Measurements from ENCODE around the gene HOXD9. TPM values are rescaled to one million over a fixed set of nuclear protein-coding genes. Genes with fewer than 3 reads are reported as not detected.

HOXD9 gene
- polyA plus RNA-seq, 3 donors = not detected

DNA sequence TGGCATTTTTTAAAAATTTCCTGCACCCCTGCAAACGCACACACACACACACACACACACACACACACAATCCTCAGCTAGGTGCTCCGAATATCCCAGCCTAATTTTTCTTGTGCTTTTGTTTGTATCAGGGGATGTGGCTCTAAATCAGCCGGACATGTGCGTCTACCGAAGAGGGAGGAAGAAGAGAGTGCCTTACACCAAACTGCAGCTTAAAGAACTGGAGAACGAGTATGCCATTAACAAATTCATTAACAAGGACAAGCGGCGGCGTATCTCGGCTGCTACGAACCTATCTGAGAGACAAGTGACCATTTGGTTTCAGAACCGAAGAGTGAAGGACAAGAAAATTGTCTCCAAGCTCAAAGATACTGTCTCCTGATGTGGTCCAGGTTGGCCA, 28.2 kb upstream of the HOXD9 start:
- H3K27ac Mint-ChIP-seq = no peak overlapping the region

DNA sequence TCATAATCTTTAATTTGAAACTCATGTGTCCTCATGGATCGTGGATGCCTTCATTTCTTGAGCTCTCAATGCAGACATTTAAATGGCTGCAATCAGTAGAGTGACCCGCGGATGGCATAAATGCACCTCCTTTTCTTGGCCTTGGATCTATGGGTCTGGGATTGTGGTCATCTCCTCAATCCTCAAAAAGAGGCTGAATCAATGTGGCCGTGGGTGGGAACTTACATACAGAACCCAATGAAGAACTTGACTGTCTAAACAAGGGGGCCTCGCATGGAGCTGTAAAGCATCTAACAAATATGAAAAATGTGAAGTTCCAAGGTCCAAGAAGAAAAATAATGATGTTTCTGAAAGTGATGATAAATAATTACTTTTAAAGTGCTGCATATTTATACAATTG, 27.1 kb upstream of the HOXD9 start:
- 0% methylated on average over 3 of the region's 5 CpGs for WGBS (ENCODE audit: insufficient coverage)
- Mint-ChIP-seq H3K4me3 (peak overlapping the region in 1 of 2 donors; percentile 54), H3K4me1 (peaks cover 35% of the 10 kb centered on the region), H3K27me3 (ENCODE audit: low read depth in 3 of 3) (peaks cover 90 to 97% (median 94%) of the 10 kb centered on the region in 3 donors), H3K9me3 (peaks cover 0 to 47% (median 31%) of the 10 kb centered on the region in 7 donors), H3K36me3 (peaks cover 0 to 4% of the 10 kb centered on the region in 2 donors), H3K27ac (no peak overlapping the region)
- no peaks in the 10 kb centered on the region for H4K20me1 ChIP-seq (ENCODE audit: insufficient read depth, low read length)
- H2AFZ ChIP-seq (ENCODE audit: insufficient read depth, low read depth, low read length, poor library complexity, severe bottlenecking) = no peak overlapping the region
- no peaks in the 10 kb centered on the region for H3K36me3 ChIP-seq (replicated peaks in 1 of 2; ENCODE audit: control insufficient read depth in 1 of 2, insufficient read depth in 2 of 2, low read length in 2 of 2)
- H3K27ac ChIP-seq (ENCODE audit: low read depth in 1 of 2, low read length in 2 of 2) = no peak overlapping the region
- peaks cover 0 to 76% of the 10 kb centered on the region in 2 donors for H3K9me3 ChIP-seq (replicated peaks in 1 of 2; ENCODE audit: control insufficient read depth in 1 of 2, insufficient read depth in 1 of 2, low read length in 2 of 2)
- H3K27me3 ChIP-seq (ENCODE audit: control insufficient read depth in 2 of 2, insufficient read depth in 2 of 2, low read length in 2 of 2) = peaks cover 89 to 94% of the 10 kb centered on the region in 2 donors
- H3K9ac ChIP-seq (ENCODE audit: insufficient read depth, low read length, poor library complexity, severe bottlenecking) = no peak overlapping the region
- H3K4me2 ChIP-seq (replicated peaks; ENCODE audit: extremely low read depth, low read length, poor library complexity, severe bottlenecking) = no peak overlapping the region
- DNase-seq = no peak
- H3K4me1 ChIP-seq (ENCODE audit: control insufficient read depth in 1 of 2, insufficient read depth in 2 of 2, low read length in 2 of 2) = peaks cover 18 to 28% of the 10 kb centered on the region in 2 donors
- no peak overlapping the region for H3K4me3 ChIP-seq (replicated peaks in 1 of 3; ENCODE audit: low read depth in 2 of 3, low read length in 3 of 3)
- intact Hi-C loops (cut with micrococcal nuclease) = loop anchor here (5.0 to 10.0 kb wide), 4 partner anchors 411 to 1761 kb away; partner anchors contain the start of gene SP9 (in 1 of the 2)
- no peaks in the 10 kb centered on the region for H3K79me2 ChIP-seq (ENCODE audit: insufficient read depth, low read length)
- no peak for TF ChIP-seq CTCF (IDR thresholded peaks at IDR 0.05)

More for the DNA sequence above, 28.2 kb upstream of the HOXD9 start:
- Histone ChIP-seq H3K9me3 (replicated peaks in 1 of 2; ENCODE audit: control insufficient read depth in 1 of 2, insufficient read depth in 1 of 2, low read length in 2 of 2) (peaks cover 0 to 75% of the 10 kb centered on the region in 2 donors), H3K4me3 (replicated peaks in 1 of 3; ENCODE audit: low read depth in 2 of 3, low read length in 3 of 3) (no peak overlapping the region), H2AFZ (ENCODE audit: insufficient read depth, low read depth, low read length, poor library complexity, severe bottlenecking) (no peak overlapping the region), H3K4me2 (replicated peaks; ENCODE audit: extremely low read depth, low read length, poor library complexity, severe bottlenecking) (no peak overlapping the region), H3K9ac (ENCODE audit: insufficient read depth, low read length, poor library complexity, severe bottlenecking) (no peak overlapping the region), H4K20me1 (ENCODE audit: insufficient read depth, low read length) (no peaks in the 10 kb centered on the region), H3K79me2 (ENCODE audit: insufficient read depth, low read length) (no peaks in the 10 kb centered on the region), H3K36me3 (replicated peaks in 1 of 2; ENCODE audit: control insufficient read depth in 1 of 2, insufficient read depth in 2 of 2, low read length in 2 of 2) (no peaks in the 10 kb centered on the region), H3K4me1 (ENCODE audit: control insufficient read depth in 1 of 2, insufficient read depth in 2 of 2, low read length in 2 of 2) (peaks cover 18 to 28% of the 10 kb centered on the region in 2 donors), H3K27me3 (ENCODE audit: control insufficient read depth in 2 of 2, insufficient read depth in 2 of 2, low read length in 2 of 2) (peaks cover 93 to 94% of the 10 kb centered on the region in 2 donors), H3K27ac (ENCODE audit: low read depth in 1 of 2, low read length in 2 of 2) (no peak overlapping the region)
- TF ChIP-seq CTCF (IDR thresholded peaks at IDR 0.05) = no peak
- 5% methylated on average over 5 of the region's 12 CpGs for WGBS (ENCODE audit: insufficient coverage)
- no peak for DNase-seq
- Mint-ChIP-seq H3K27me3 (ENCODE audit: low read depth in 3 of 3) (peaks cover 92 to 97% (median 95%) of the 10 kb centered on the region in 3 donors), H3K4me1 (peaks cover 33% of the 10 kb centered on the region), H3K36me3 (peaks cover 0 to 8% of the 10 kb centered on the region in 2 donors), H3K9me3 (peaks cover 0 to 40% (median 27%) of the 10 kb centered on the region in 7 donors), H3K4me3 (peak overlapping the region in 1 of 2 donors; percentile 67)
- intact Hi-C loops (cut with micrococcal nuclease) = loop anchor here (10.0 kb wide), 2 partner anchors 410 to 1760 kb away; partner anchors contain the start of gene SP9 (in 1 of the 2)

Data from CD14-positive monocyte (primary cell).